Mammary epithelial cell (primary cell): Measurements from ENCODE around the gene RTN4RL1.

Source experiments
- CTCF ChIP-seq, 2 donors: IDR thresholded peaks in 1 of 2; conservative IDR thresholded peaks in 1 of 2; 2 replicates each; pipeline ENCODE4 v1.5.1; 2011 to 2012; ENCODE audit warnings: inconsistent platforms in 2 of 2, low read length in 2 of 2, mild to moderate bottlenecking in 2 of 2, control low read depth in 1 of 2, low read depth in 1 of 2; ENCODE audit not compliant: insufficient read depth in 1 of 2; ENCODE audit errors: extremely low read depth in 1 of 2
- EZH2 ChIP-seq: IDR thresholded peaks from 2 replicates; pipeline ENCODE4 v1.6.1; 2012; ENCODE audit warnings: low read length, inconsistent platforms, borderline replicate concordance

- TF ChIP-seq EZH2, result no peak
- TF ChIP-seq CTCF (conservative IDR thresholded peaks at IDR 0.05 in 1 of 2, IDR thresholded peaks at IDR 0.05 in 1 of 2; ENCODE audit: extremely low read depth in 1 of 2, insufficient read depth in 1 of 2, low read depth in 1 of 2, low read length in 2 of 2), result no peak
Observed at GRCh38 chr17:2018716-2019510, 6.2 kb downstream of the RTN4RL1 start.
